OCI-LY7 (cell line): ENCODE data around the gene PIK3R1.

Experiments
- EZH2phosphoT487 ChIP-seq: fragments of 200-600 bp; sonication (generic); IDR thresholded peaks from 2 replicates; pipeline ENCODE4 v1.6.1; 2018; ENCODE audit warnings: low read depth, borderline replicate concordance, mild to moderate bottlenecking, mixed run types, antibody characterized with exemption, low read length, moderate library complexity, mixed read lengths
- TF ChIP-seq, protein P1 (sequence below): fragments of 200-600 bp; sonication (generic); conservative IDR thresholded peaks from 2 replicates; pipeline ENCODE4 v1.5.1; 2014; ENCODE audit warnings: mild to moderate bottlenecking, antibody characterized with exemption, low read length, moderate library complexity, mixed read lengths

DNA sequence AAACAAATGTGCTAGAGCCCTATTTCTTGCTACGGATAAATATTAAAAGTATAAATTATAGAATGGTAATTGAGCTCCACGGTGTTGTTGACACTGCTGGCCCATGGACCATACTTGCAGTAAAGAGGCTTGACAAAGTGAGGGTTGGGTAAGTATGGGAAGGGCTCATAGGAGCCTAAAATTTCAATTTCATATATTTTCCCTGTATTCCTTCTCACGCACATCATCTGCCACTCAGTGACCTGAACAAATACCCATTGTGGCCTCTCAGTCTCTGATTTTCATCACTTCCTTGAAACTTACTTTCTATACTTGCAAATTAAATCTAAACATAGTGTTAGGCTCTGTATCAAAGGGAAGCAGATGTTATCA is 116.5 kb downstream of the PIK3R1 start:
- TF ChIP-seq, protein P1, sequence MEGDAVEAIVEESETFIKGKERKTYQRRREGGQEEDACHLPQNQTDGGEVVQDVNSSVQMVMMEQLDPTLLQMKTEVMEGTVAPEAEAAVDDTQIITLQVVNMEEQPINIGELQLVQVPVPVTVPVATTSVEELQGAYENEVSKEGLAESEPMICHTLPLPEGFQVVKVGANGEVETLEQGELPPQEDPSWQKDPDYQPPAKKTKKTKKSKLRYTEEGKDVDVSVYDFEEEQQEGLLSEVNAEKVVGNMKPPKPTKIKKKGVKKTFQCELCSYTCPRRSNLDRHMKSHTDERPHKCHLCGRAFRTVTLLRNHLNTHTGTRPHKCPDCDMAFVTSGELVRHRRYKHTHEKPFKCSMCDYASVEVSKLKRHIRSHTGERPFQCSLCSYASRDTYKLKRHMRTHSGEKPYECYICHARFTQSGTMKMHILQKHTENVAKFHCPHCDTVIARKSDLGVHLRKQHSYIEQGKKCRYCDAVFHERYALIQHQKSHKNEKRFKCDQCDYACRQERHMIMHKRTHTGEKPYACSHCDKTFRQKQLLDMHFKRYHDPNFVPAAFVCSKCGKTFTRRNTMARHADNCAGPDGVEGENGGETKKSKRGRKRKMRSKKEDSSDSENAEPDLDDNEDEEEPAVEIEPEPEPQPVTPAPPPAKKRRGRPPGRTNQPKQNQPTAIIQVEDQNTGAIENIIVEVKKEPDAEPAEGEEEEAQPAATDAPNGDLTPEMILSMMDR, result no peak
- TF ChIP-seq EZH2phosphoT487, result no peak
